Measurements from ENCODE around the gene TUBB1. TPM values are rescaled to one million over a fixed set of nuclear protein-coding genes. Genes with fewer than 3 reads are reported as not detected.

The TUBB1 gene
- total RNA-seq, 4 donors from 2014 or later = 0.15 TPM; not detected in 3

DNA sequence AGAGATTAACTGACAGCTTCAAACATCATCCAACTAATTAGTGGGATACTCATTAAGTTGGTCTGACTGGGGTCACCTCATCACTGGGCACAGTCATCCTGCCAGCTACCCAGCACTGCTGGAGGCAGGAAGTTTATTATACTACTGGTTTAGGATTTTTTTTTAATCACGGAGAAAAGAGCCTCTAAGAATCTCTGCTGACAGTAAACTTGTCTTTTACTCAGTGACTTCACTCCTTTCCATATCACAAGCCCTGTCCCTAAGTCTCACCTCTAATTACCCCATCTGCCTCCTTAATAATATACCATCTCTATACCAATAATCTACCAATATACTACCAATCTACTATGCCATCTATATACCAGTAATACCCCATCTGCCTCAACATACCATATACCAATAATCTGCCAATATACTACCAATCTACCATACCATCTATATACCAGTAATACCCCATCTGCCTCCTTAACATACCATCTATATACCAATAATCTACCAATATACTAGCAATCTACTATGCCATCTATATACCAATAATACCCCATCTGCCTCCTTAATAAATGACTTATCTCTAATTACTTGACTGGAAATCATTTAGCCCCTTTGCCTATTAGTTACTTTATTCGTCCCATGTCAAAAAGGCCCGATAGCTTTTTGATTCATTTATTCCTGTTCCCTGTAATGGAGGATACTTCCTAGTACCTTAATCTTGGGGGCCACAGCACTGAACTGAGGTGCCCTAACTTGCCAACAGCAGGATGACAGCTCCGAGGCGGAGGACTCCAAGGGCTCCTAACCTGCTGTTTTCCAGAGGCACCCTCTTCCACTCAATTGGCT, 7.9 kb downstream of the TUBB1 start:
- WGBS, 2 donors (ENCODE audit: low coverage in 1 of 2) = 65 to 69% methylated on average over 5 of the region's 5 CpGs
- no peak for ATAC-seq
- TF ChIP-seq EP300 (IDR thresholded peaks at IDR 0.05) = no peak
- TF ChIP-seq, protein P1, sequence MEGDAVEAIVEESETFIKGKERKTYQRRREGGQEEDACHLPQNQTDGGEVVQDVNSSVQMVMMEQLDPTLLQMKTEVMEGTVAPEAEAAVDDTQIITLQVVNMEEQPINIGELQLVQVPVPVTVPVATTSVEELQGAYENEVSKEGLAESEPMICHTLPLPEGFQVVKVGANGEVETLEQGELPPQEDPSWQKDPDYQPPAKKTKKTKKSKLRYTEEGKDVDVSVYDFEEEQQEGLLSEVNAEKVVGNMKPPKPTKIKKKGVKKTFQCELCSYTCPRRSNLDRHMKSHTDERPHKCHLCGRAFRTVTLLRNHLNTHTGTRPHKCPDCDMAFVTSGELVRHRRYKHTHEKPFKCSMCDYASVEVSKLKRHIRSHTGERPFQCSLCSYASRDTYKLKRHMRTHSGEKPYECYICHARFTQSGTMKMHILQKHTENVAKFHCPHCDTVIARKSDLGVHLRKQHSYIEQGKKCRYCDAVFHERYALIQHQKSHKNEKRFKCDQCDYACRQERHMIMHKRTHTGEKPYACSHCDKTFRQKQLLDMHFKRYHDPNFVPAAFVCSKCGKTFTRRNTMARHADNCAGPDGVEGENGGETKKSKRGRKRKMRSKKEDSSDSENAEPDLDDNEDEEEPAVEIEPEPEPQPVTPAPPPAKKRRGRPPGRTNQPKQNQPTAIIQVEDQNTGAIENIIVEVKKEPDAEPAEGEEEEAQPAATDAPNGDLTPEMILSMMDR (IDR thresholded peaks at IDR 0.05) = no peak
- TF ChIP-seq POLR2AphosphoS5 (IDR thresholded peaks at IDR 0.05) = no peak
- TF ChIP-seq POLR2A (IDR thresholded peaks at IDR 0.05) = no peak
- Histone ChIP-seq H3K4me3 (no peak overlapping the region), H3K36me3 (peaks cover 0 to 71% of the 10 kb centered on the region in 2 donors), H3K4me1 (peaks cover 11 to 56% (median 23%) of the 10 kb centered on the region in 3 donors), H3K27me3 (no peaks in the 10 kb centered on the region), H3K27ac (no peak overlapping the region), H3K9me3 (no peaks in the 10 kb centered on the region)

DNA sequence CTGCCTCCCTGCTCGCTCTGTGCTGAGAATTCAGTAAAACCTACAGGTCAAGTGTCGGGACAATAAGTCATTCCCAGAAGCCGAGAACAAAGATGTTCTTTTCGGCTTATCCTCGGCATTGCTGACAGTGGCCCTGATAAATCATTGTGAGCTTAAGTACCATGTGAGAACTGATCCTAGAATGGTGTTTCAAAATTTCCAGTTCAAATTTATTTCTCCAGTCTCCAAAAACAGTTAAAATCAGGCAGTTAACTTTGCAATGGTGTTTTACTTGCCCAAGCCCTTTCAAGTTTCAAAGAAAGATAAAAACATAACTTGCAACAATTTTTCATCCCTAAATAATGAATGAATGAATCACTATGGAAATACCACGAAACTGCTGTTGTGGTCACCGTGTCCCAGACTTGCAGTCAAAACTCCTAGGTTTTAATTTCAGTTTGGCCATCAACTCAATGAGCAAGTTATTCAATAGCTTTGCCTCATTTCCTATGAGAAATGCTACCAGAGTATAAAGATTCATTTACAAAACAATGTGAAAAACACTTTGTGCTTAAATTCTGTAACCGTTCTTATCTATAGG, 8.6 kb downstream of the TUBB1 start:
- no peak for ATAC-seq
- H3K4me1 ChIP-seq = peaks cover 11 to 58% (median 23%) of the 10 kb centered on the region in 3 donors
- H3K27me3 ChIP-seq = no peaks in the 10 kb centered on the region
- H3K9me3 ChIP-seq = no peaks in the 10 kb centered on the region
- no peak overlapping the region for H3K27ac ChIP-seq
- H3K4me3 ChIP-seq = no peak overlapping the region
- WGBS, 2 donors (ENCODE audit: low coverage in 1 of 2) = 58 to 72% methylated on average over 8 of the region's 8 CpGs
- TF ChIP-seq POLR2A (IDR thresholded peaks at IDR 0.05) (no peak), EP300 (IDR thresholded peaks at IDR 0.05) (no peak), POLR2AphosphoS5 (IDR thresholded peaks at IDR 0.05) (no peak)
- TF ChIP-seq, protein P1 (IDR thresholded peaks at IDR 0.05) = no peak
- H3K36me3 ChIP-seq = peaks cover 0 to 63% of the 10 kb centered on the region in 2 donors

DNA sequence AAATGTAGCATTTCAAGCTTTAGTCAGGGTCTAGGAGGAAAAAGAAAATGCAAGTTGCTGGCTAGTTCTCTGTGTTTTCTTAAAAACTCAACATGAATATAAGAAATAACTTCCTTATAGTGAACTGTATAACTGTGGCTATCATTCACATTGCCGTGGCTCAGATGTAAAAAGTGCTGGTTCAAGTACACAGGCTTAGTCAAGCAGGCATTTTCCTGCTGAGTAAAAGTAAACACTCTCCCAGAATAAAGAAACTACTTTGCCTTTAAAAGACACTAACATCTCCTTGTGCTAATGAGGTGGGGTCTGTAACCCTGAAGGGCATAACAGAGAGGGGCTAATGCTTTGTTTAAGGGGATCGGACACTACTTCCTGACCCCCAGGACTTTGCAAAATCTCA, 9.6 kb downstream of the TUBB1 start:
- 20 to 23% methylated on average over 1 to 2 of the region's 2 CpGs for WGBS, 2 donors (ENCODE audit: low coverage in 1 of 2)
- peaks cover 0 to 55% of the 10 kb centered on the region in 2 donors for H3K36me3 ChIP-seq
- H3K4me1 ChIP-seq = peaks cover 11 to 63% (median 23%) of the 10 kb centered on the region in 3 donors
- H3K9me3 ChIP-seq = no peaks in the 10 kb centered on the region
- no peaks in the 10 kb centered on the region for H3K27me3 ChIP-seq
- H3K4me3 ChIP-seq = peak overlapping the region in 1 of 2 donors; percentile 3
- TF ChIP-seq POLR2AphosphoS5 (IDR thresholded peaks at IDR 0.05) (no peak), POLR2A (IDR thresholded peaks at IDR 0.05) (no peak), EP300 (IDR thresholded peaks at IDR 0.05) (no peak)
- TF ChIP-seq, protein P1 (IDR thresholded peaks at IDR 0.05) = no peak
- no peak overlapping the region for H3K27ac ChIP-seq
- no peak for ATAC-seq

DNA sequence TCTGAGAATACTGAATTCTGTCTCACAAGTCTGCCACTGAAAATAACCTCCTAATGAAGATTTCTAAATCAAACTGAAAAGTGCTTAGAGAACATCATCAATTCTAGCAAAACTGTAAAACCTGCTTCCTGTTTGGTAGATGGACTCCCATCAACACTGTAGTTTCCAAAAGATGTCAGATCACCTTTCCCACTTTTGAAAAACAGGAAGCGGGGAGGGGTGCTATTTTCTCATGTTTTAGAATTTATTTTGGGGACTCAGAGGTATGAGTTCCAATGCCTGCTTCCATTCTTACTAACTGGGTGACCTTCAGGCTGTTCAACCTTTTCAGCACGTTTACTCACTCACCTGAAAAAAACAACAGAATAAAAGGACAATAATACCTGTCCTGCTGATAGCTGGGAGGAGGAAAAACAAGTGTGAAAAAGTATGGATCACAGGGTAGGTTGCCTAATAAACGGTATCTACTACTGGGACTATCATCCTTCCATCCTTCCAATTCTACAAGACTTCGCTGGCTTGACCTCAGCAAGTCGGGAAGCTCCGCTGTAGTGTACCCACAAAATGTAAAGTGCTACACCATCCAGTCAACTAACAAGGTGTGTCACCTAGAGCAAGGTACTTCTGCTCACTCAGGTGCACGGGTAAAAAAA, 11.8 kb downstream of the TUBB1 start:
- no peaks in the 10 kb centered on the region for H3K9me3 ChIP-seq
- TF ChIP-seq POLR2A (IDR thresholded peaks at IDR 0.05) (no peak), EP300 (IDR thresholded peaks at IDR 0.05) (no peak), POLR2AphosphoS5 (IDR thresholded peaks at IDR 0.05) (no peak)
- TF ChIP-seq, protein P1 (IDR thresholded peaks at IDR 0.05) = no peak
- peak overlapping the region in 2 of 4 donors; percentile 90 to 92 for H3K27ac ChIP-seq
- H3K4me3 ChIP-seq = peak overlapping the region; percentile 67 to 80
- H3K36me3 ChIP-seq = peaks cover 4 to 55% of the 10 kb centered on the region in 2 donors
- H3K27me3 ChIP-seq = no peaks in the 10 kb centered on the region
- 67 to 77% methylated on average over 5 to 7 of the region's 7 CpGs for WGBS, 2 donors (ENCODE audit: low coverage in 1 of 2)
- ATAC-seq = no peak
- peaks cover 11 to 63% (median 23%) of the 10 kb centered on the region in 3 donors for H3K4me1 ChIP-seq

Data from gastroesophageal sphincter (tissue), 4 donors.